Transverse colon (tissue), 4 donors: ENCODE measurements around the gene NDUFAF3. TPM values are rescaled to one million over a fixed set of nuclear protein-coding genes. Genes with fewer than 3 reads are reported as not detected.
A peak's percentile ranks its signal among the peaks of the same experiment; 100 is the strongest.

ENCODE experiments used
- DNase-seq: peaks from one replicate; pipeline ENCODE4 v3.0.0-alpha.2; 2019
- H3K27ac ChIP-seq, 4 donors: fragments of 200-600 bp; sonication (generic); 2 replicates each; pipeline ENCODE4 v1.5.1; 2016 to 2018; ENCODE audit warnings: inconsistent platforms in 4 of 4
- H3K27me3 ChIP-seq: fragments of 200-600 bp; sonication (generic); 2 replicates; pipeline ENCODE4 v1.5.1; 2017; ENCODE audit warnings: inconsistent platforms
- H3K36me3 ChIP-seq, 4 donors: fragments of 200-600 bp; sonication (generic); 2 replicates each; pipeline ENCODE4 v1.5.1; 2017 to 2019; ENCODE audit warnings: inconsistent platforms in 4 of 4
- H3K4me1 ChIP-seq, 4 donors: fragments of 200-600 bp; sonication (generic); 2 replicates each; pipeline ENCODE4 v1.5.1; 2017 to 2020; ENCODE audit warnings: inconsistent platforms in 4 of 4
- H3K4me3 ChIP-seq, 4 donors: fragments of 200-600 bp; sonication (generic); 1 replicate in 1 of 4; 2 replicates in 3 of 4; pipeline versions ENCODE4 v1.5.1 to v1.6.1; 2017 to 2019; ENCODE audit warnings: inconsistent platforms in 4 of 4
- H3K9me3 ChIP-seq, 2 donors: fragments of 200-600 bp; sonication (generic); 2 replicates each; pipeline ENCODE4 v1.5.1; 2017 to 2019; ENCODE audit warnings: inconsistent platforms in 2 of 2
- EP300 ChIP-seq: sonication (generic); formaldehyde crosslinking; IDR thresholded peaks from one replicate; pipeline ENCODE4 v1.6.1; 2017; ENCODE audit warnings: antibody characterized with exemption, low read depth
- POLR2A ChIP-seq: fragments of 450-650 bp; IDR thresholded peaks from one replicate; pipeline ENCODE4 v1.6.1; 2016; ENCODE audit warnings: antibody characterized with exemption, mild to moderate bottlenecking, moderate library complexity
- POLR2AphosphoS5 ChIP-seq, 3 donors: sonication (generic); formaldehyde crosslinking; IDR thresholded peaks; one replicate each; pipeline ENCODE4 v1.6.1; 2016; ENCODE audit warnings: antibody characterized with exemption in 3 of 3
- WGBS, 2 donors: methylation state at CpG; one replicate each; pipeline ENCODE4 v1.1.5; 2018; ENCODE audit warnings: low coverage in 1 of 2; 5-methylcytosine and 5-hydroxymethylcytosine counted together
- in situ Hi-C, 4 donors: fragments of 200-750 bp; cut with MboI; loops; one replicate each; pipeline versions ENCODE4 v1.15.0 to v1.15.1; 2017; ENCODE audit warnings: low sequenced_read_pairs in 3 of 4, low pct_ligation_motif_present in 1 of 4, low pct_unique_long_range_greater_than_20kb in 1 of 4
- intact Hi-C: fragments of 100-400 bp; cut with DNase I; formaldehyde crosslinking; loops from one replicate; pipeline ENCODE4 v1.15.1; 2023; ENCODE audit warnings: low total_unique reads
- total RNA-seq, 4 donors: library from RNA; depleted of rRNA; stranded (reverse); fragments of >200 nt; gene quantifications; one replicate each; pipeline ENCODE4 v1.1.0, GENCODE V29; 2016
- TF ChIP-seq, protein P1 (sequence below), 5 experiments: fragments of 200-600 bp in 3 of 5; fragments of 450-650 bp in 2 of 5; sonication (generic) in 3 of 5; IDR thresholded peaks; 1 replicate in 2 of 5; 2 replicates in 3 of 5; pipeline ENCODE4 v1.5.1; 2016 to 2017; ENCODE audit warnings: antibody characterized with exemption in 5 of 5, inconsistent platforms in 3 of 5, mild to moderate bottlenecking in 2 of 5, moderate library complexity in 1 of 5

The NDUFAF3 gene
- total RNA-seq, 4 donors from 2014 or later = 30.4 to 125 (median 88.1) TPM

GRCh38 chr3:49015072-49015471 lies 6.8 kb upstream of the NDUFAF3 start:
- intact Hi-C loops (no loop called here), in situ Hi-C loops (no loop called here)
- Histone ChIP-seq H3K27me3 (no peaks in the 10 kb centered on the region), H3K4me1 (peaks cover 11 to 32% (median 24%) of the 10 kb centered on the region in 4 donors), H3K9me3 (no peaks in the 10 kb centered on the region), H3K27ac (no peak overlapping the region), H3K36me3 (peaks cover 0 to 12% (median 5%) of the 10 kb centered on the region in 4 donors), H3K4me3 (no peak overlapping the region)
- no peak for TF ChIP-seq EP300
- no peak for TF ChIP-seq POLR2AphosphoS5 (IDR thresholded peaks at IDR 0.05)
- TF ChIP-seq, protein P1, sequence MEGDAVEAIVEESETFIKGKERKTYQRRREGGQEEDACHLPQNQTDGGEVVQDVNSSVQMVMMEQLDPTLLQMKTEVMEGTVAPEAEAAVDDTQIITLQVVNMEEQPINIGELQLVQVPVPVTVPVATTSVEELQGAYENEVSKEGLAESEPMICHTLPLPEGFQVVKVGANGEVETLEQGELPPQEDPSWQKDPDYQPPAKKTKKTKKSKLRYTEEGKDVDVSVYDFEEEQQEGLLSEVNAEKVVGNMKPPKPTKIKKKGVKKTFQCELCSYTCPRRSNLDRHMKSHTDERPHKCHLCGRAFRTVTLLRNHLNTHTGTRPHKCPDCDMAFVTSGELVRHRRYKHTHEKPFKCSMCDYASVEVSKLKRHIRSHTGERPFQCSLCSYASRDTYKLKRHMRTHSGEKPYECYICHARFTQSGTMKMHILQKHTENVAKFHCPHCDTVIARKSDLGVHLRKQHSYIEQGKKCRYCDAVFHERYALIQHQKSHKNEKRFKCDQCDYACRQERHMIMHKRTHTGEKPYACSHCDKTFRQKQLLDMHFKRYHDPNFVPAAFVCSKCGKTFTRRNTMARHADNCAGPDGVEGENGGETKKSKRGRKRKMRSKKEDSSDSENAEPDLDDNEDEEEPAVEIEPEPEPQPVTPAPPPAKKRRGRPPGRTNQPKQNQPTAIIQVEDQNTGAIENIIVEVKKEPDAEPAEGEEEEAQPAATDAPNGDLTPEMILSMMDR (IDR thresholded peaks at IDR 0.05) = no peak
- TF ChIP-seq POLR2A = no peak
- no peak for DNase-seq
- 85% methylated on average over 8 of the region's 8 CpGs; no CpG with 5 or more reads in 1 of the 2 donors for WGBS, 2 donors

DNA sequence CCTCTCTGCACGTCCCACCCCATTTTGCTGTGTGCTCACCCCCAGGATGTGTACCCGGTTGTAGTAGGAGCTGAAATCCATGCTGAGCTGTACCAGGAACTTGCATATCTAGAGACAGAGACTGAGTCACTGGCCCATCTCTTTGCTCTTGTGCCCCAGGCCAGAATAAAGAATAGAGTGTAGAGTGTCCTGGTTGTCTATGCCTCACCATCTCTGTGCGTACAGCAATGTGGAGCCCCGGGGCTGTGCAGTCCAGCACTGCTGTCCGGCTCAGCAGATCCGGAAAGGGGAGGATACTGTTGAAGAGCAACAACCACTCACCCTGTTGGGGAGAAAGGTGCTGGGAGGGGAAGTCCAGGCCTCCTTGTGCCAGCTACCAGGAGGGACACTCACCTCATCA lies 6.2 kb upstream of the NDUFAF3 start:
- H3K27ac ChIP-seq = no peak overlapping the region
- WGBS, 2 donors = 80 to 84% methylated on average over 1 to 6 of the region's 6 CpGs
- H3K4me1 ChIP-seq = peaks cover 11 to 36% (median 29%) of the 10 kb centered on the region in 4 donors
- TF ChIP-seq EP300 (no peak), POLR2AphosphoS5 (IDR thresholded peaks at IDR 0.05) (no peak), POLR2A (no peak)
- TF ChIP-seq, protein P1 (IDR thresholded peaks at IDR 0.05) = no peak
- in situ Hi-C loops (no loop called here), intact Hi-C loops (no loop called here)
- peaks cover 0 to 12% (median 5%) of the 10 kb centered on the region in 4 donors for H3K36me3 ChIP-seq
- DNase-seq = no peak
- no peak overlapping the region for H3K4me3 ChIP-seq
- H3K27me3 ChIP-seq = no peaks in the 10 kb centered on the region
- no peaks in the 10 kb centered on the region for H3K9me3 ChIP-seq

GRCh38 chr3:49016414-49017228 lies 5.3 kb upstream of the NDUFAF3 start:
- H3K27me3 ChIP-seq = no peaks in the 10 kb centered on the region
- peaks cover 0 to 12% (median 5%) of the 10 kb centered on the region in 4 donors for H3K36me3 ChIP-seq
- in situ Hi-C loops = no loop called here
- no peak for DNase-seq
- WGBS, 2 donors = 85% methylated on average over 6 of the region's 6 CpGs; no CpG with 5 or more reads in 1 of the 2 donors
- H3K27ac ChIP-seq = peak overlapping the region in 3 of 4 donors; percentile 99 to 100 (median 100)
- no peak overlapping the region for H3K4me3 ChIP-seq
- H3K4me1 ChIP-seq = peaks cover 11 to 36% (median 30%) of the 10 kb centered on the region in 4 donors
- intact Hi-C loops = no loop called here
- TF ChIP-seq, protein P1 (IDR thresholded peaks at IDR 0.05) = no peak
- TF ChIP-seq POLR2A (peak; percentile 10), POLR2AphosphoS5 (IDR thresholded peaks at IDR 0.05) (peak in 1 of 3 donors; percentile 5), EP300 (no peak)
- no peaks in the 10 kb centered on the region for H3K9me3 ChIP-seq

- peaks cover 11 to 38% (median 29%) of the 10 kb centered on the region in 4 donors for H3K4me1 ChIP-seq
- intact Hi-C loops (no loop called here), in situ Hi-C loops (no loop called here)
- 10% methylated on average over 14 of the region's 23 CpGs; no CpG with 5 or more reads in 1 of the 2 donors for WGBS, 2 donors
- H3K4me3 ChIP-seq = peak overlapping the region; percentile 54 to 83 (median 74)
- TF ChIP-seq, protein P1 (IDR thresholded peaks at IDR 0.05) = no peak
- TF ChIP-seq EP300 (no peak), POLR2A (peak; percentile 64), POLR2AphosphoS5 (IDR thresholded peaks at IDR 0.05) (peak; percentile 25 to 78 (median 77))
- H3K27ac ChIP-seq = peak overlapping the region; percentile 99 to 100 (median 100)
- no peaks in the 10 kb centered on the region for H3K27me3 ChIP-seq
- H3K9me3 ChIP-seq = no peaks in the 10 kb centered on the region
- H3K36me3 ChIP-seq = peaks cover 0 to 12% (median 5%) of the 10 kb centered on the region in 4 donors
- DNase-seq = peak; percentile 75
Measured at GRCh38 chr3:49017229-49017970, 4.5 kb upstream of the NDUFAF3 start.
